NT2/D1 (cell line): ENCODE results near the gene SLC25A25.

Source experiments
- SUZ12 ChIP-seq: IDR thresholded peaks from 2 replicates; pipeline ENCODE4 v1.6.1; 2011; ENCODE audit not compliant: insufficient read length, insufficient read depth; ENCODE audit errors: extremely low read depth
- YY1 ChIP-seq: IDR thresholded peaks from 2 replicates; pipeline ENCODE4 v1.6.1; 2011; ENCODE audit not compliant: insufficient read length, insufficient read depth
- ZNF274 ChIP-seq: IDR thresholded peaks from 2 replicates; pipeline ENCODE4 v1.6.1; 2011; ENCODE audit warnings: mild to moderate bottlenecking, low read depth, low read length

- TF ChIP-seq SUZ12, result no peak
- TF ChIP-seq ZNF274, result no peak
- no peak for TF ChIP-seq YY1
Observed at GRCh38 chr9:128104171-128104618, 36.2 kb downstream of the SLC25A25 start.
